Naive B cell (primary cell): ENCODE results near the gene MTR. TPM values are rescaled to one million over a fixed set of nuclear protein-coding genes. Genes with fewer than 3 reads are reported as not detected.

Experiments used
- ATAC-seq, 2 donors: fragments of 150-1000 bp; cut with Tn5 transposase; 2 replicates each; pipeline ENCODE4 v1.10.0; 2021; ENCODE audit warnings: low read depth in 2 of 2, mild to moderate bottlenecking in 2 of 2, moderate library complexity in 2 of 2
- DNase-seq: peaks from one replicate; pipeline ENCODE4 v3.0.0; 2022
- H3K27ac Mint-ChIP-seq, 6 donors: one replicate each; pipeline ENCODE4 v1.8.0; 2020 to 2022; ENCODE audit warnings: mild to moderate bottlenecking in 6 of 6, mixed read lengths in 6 of 6, moderate library complexity in 5 of 6, inconsistent platforms in 2 of 6
- H3K27me3 Mint-ChIP-seq, 3 donors: one replicate each; pipeline ENCODE4 v1.8.0; 2021 to 2022; ENCODE audit warnings: mixed read lengths in 3 of 3, mild to moderate bottlenecking in 1 of 3
- H3K36me3 Mint-ChIP-seq, 2 donors: one replicate each; pipeline ENCODE4 v1.8.0; 2020 to 2022; ENCODE audit warnings: mixed read lengths in 2 of 2, inconsistent platforms in 1 of 2, mild to moderate bottlenecking in 1 of 2
- H3K4me1 Mint-ChIP-seq, 3 donors: one replicate each; pipeline ENCODE4 v1.8.0; 2020 to 2022; ENCODE audit warnings: mixed read lengths in 3 of 3, inconsistent platforms in 1 of 3, mild to moderate bottlenecking in 1 of 3, moderate library complexity in 1 of 3
- H3K4me3 Mint-ChIP-seq, 8 donors: one replicate each; pipeline ENCODE4 v1.8.0; 2020 to 2022; ENCODE audit warnings: mild to moderate bottlenecking in 8 of 8, mixed read lengths in 8 of 8, moderate library complexity in 8 of 8, inconsistent platforms in 2 of 8
- H3K9me3 Mint-ChIP-seq, 7 donors: one replicate each; pipeline ENCODE4 v1.8.0; 2020 to 2022; ENCODE audit warnings: mixed read lengths in 7 of 7, mild to moderate bottlenecking in 5 of 7, inconsistent platforms in 2 of 7, moderate library complexity in 1 of 7
- polyA plus RNA-seq, 6 donors: library from polyadenylated mRNA; unstranded; fragments of 300-500 nt; fragmentation: Illumina TruSeq; gene quantifications; one replicate each; pipeline ENCODE4 v1.2.3, GENCODE V29; 2021; ENCODE audit warnings: low read depth in 6 of 6

MTR gene
- polyA plus RNA-seq, 6 donors from 2014 or later: 5.2 to 17.9 (median 14.7) TPM

DNA sequence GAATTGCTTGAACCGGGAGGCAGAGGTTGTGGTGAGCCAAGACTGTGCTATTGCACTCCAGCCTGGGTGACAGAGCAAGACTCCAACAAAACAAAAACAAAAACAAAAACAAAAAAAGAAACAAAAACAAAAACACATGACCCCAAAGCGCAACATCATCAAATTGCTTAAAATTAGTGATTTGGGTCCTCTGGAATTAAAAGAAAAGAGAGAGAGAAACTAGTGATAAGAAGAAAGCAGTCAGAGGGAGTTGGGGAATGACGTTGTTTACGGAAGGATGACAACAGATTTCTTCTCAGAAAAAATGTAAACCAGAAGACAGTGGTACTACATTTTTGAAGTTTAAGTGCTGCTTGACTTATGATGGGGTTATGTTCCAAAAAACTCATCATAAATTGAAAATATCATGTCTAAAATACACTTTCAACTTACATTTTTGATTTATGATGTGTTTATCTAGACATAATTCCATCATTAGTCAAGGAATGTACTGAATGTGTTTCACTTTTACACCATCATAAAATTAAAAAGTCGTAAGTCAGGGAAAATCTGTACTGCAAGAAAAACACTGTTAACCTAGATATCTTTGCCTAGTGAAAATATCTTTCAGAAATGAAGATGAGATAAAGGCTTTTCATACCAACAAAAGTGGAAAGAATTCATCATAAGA lies 121.2 kb downstream of the MTR start:
- Mint-ChIP-seq H3K36me3 (peaks cover 8 to 40% of the 10 kb centered on the region in 2 donors), H3K27ac (peak overlapping the region in 1 of 6 donors; percentile 53), H3K9me3 (peaks cover 6 to 48% (median 23%) of the 10 kb centered on the region in 7 donors), H3K4me1 (no peaks in the 10 kb centered on the region), H3K27me3 (peaks cover 0 to 7% (median 0%) of the 10 kb centered on the region in 3 donors), H3K4me3 (no peak overlapping the region)
- DNase-seq (no peak), ATAC-seq (no peak)

DNA sequence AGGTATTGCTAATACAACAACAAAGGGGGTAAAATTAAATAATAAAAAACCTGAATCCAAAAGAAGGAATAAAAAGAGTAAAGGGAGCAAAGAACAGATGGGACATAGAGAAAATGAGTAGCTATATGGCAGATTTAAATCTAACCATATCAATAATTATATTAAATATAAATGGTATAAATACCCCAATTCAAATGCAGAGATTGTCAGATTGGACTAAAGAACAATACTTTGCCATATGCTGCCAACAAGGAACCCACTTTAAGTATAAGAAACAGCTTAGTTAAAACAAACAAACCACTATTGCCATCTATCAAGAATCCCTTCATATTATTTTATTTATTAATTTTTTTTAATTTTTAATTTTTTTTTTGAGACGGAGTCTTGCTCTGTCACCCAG lies 122.4 kb downstream of the MTR start:
- Mint-ChIP-seq H3K9me3 (peaks cover 9 to 53% (median 23%) of the 10 kb centered on the region in 7 donors), H3K4me1 (no peaks in the 10 kb centered on the region), H3K4me3 (no peak overlapping the region), H3K27ac (no peak overlapping the region), H3K27me3 (peaks cover 0 to 7% (median 0%) of the 10 kb centered on the region in 3 donors), H3K36me3 (peaks cover 8 to 40% of the 10 kb centered on the region in 2 donors)
- no peak for ATAC-seq
- no peak for DNase-seq

DNA sequence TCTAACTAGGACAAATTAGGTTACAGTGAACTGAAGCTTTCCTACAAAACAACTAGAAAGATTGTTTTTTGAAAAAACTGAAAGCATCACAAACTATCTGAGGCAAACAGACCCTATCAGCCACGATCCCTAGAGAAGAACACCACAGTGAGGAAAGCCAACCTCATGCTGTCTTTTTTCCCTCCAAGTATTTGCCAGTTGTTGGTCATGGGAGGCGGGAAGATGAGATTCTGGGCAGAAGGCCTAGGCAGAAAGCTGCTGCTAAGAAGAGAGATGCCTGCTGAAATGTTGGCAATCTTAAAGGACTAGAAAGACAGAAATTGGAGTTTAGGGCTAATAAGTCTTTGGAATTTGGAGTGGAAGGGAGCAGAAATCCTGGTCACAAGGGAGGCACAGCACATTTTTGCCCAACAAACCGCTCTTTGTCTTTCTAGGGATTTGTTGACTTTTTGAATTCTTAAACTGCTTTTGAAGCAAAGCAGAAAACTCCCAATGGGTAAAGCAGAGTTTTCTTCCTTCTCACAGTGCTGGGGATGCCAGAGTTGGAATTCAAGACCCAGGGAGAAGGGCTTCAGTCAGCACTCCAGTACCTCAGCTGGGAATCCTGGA lies 125.3 kb downstream of the MTR start:
- Mint-ChIP-seq H3K9me3 (peaks cover 9 to 49% (median 20%) of the 10 kb centered on the region in 7 donors), H3K4me3 (peak overlapping the region in 1 of 8 donors; percentile 6), H3K4me1 (no peaks in the 10 kb centered on the region), H3K27ac (no peak overlapping the region), H3K36me3 (peaks cover 8 to 36% of the 10 kb centered on the region in 2 donors), H3K27me3 (peaks cover 0 to 7% (median 0%) of the 10 kb centered on the region in 3 donors)
- no peak for DNase-seq
- ATAC-seq: no peak

DNA sequence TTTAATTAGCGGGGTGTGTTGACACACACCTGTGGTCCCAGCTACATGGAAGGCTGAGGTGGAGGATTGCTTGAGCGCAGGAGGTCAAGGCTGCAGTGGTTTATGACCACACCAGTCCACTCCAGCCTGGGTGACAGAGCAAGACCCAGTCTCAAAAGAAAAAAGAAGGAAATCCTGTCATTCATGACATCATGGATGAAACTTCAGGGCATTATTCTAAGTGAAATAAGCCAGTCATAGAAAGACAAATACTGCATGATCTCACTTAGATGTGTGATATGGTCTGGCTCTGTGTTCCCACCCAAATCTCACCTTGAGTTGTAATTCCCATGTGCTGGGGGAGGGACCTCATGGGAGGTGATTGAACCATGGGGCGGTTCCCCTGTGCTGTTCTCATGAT lies 126.5 kb downstream of the MTR start:
- Mint-ChIP-seq H3K9me3 (peaks cover 8 to 48% (median 14%) of the 10 kb centered on the region in 7 donors), H3K36me3 (peaks cover 8 to 33% of the 10 kb centered on the region in 2 donors), H3K27me3 (peaks cover 0 to 7% (median 5%) of the 10 kb centered on the region in 3 donors), H3K4me1 (no peaks in the 10 kb centered on the region), H3K4me3 (no peak overlapping the region), H3K27ac (no peak overlapping the region)
- ATAC-seq (no peak), DNase-seq (no peak)

DNA sequence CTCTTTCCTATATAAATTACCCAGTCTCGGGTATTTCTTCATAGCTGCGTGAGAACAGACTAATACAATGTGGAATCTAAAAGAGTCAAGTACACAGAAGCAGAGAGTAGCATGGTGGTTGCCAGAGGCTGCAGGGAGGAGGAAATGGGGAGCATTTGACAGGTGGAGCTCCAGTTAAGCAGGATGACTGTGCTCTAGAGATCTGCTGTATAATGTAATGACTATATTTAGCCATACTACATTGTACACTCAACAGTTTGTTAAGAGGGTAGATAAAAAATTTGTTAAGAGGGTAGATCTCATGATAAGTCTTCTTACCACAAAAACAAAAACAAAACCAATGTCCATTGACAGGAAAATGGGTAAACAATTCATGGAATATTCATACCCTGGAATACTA lies 127.1 kb downstream of the MTR start:
- Mint-ChIP-seq H3K36me3 (peaks cover 4 to 28% of the 10 kb centered on the region in 2 donors), H3K4me3 (no peak overlapping the region), H3K27me3 (peaks cover 0 to 7% (median 5%) of the 10 kb centered on the region in 3 donors), H3K9me3 (peaks cover 4 to 48% (median 10%) of the 10 kb centered on the region in 7 donors), H3K4me1 (no peaks in the 10 kb centered on the region), H3K27ac (no peak overlapping the region)
- ATAC-seq (no peak), DNase-seq (no peak)

DNA sequence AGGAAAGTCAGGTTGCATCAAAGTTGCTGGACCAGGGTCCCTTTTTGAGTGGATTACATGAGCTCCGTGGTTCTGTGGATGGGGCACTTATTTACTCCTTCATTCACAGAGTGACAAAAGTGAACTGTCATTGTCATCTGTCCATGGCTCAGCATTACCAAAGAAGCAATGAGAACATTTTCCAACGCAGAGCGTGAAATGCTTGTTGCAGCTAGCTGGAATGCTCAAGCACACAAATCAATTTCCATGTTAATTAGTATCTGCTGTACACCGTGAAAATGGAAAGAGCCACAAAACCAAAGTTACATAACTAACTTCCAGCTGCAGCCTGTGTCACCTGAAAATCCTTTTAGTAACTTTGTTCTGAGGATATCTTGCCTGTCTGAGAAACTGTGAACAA lies 130.3 kb downstream of the MTR start:
- DNase-seq (no peak), ATAC-seq (no peak)
- H3K4me3 Mint-ChIP-seq: no peak overlapping the region
- H3K27ac Mint-ChIP-seq: no peak overlapping the region
- H3K27me3 Mint-ChIP-seq: peaks cover 0 to 10% (median 5%) of the 10 kb centered on the region in 3 donors
- H3K36me3 Mint-ChIP-seq: peaks cover 0 to 6% of the 10 kb centered on the region in 2 donors
- H3K4me1 Mint-ChIP-seq: no peaks in the 10 kb centered on the region
- H3K9me3 Mint-ChIP-seq: peaks cover 0 to 37% (median 7%) of the 10 kb centered on the region in 7 donors

DNA sequence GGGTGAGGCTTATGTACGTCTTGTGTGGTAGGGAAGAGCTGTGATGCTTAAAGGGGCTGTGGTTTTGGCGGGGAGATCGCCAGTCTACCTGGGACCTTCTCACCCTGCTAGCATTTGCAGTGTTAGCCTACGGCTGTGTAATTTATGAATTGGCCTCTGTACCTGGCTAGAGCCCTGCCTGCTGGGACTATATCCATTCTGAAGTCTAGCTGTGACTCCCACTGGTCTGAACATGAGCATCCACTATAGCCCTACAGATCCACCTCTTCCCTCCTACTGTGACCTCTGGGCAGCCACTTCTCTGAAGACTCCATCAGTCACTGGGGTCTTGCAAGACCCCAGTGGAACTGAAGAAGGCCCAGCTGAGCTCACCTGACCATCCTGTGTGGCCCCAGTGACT lies 135.4 kb downstream of the MTR start:
- ATAC-seq (no peak), DNase-seq (no peak)
- H3K4me1 Mint-ChIP-seq: no peaks in the 10 kb centered on the region
- H3K27me3 Mint-ChIP-seq: peaks cover 0 to 5% (median 4%) of the 10 kb centered on the region in 3 donors
- H3K4me3 Mint-ChIP-seq: no peak overlapping the region
- no peak overlapping the region for H3K27ac Mint-ChIP-seq
- peaks cover 0 to 42% (median 7%) of the 10 kb centered on the region in 7 donors for H3K9me3 Mint-ChIP-seq
- no peaks in the 10 kb centered on the region for H3K36me3 Mint-ChIP-seq

DNA sequence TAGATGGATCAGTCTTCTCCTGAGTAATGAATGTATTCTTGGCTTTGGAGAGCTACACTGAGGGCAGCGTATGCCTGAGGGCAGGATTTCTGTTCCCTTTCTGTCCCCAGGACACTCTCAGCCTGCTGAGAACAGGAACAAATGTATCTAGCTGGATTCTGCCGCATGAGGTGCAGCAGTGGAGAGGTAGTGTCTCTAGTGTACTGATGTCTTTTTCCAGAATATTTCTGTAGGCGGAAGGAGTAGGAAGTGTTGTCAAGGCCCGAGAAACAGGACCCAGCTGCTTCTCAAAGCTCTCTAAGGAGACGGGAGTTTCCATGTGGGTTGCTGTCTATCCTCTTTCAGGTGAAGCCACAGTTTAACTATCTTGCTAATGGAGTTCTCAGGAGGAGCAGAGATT lies 143.7 kb downstream of the MTR start:
- no peak overlapping the region for H3K27ac Mint-ChIP-seq
- peaks cover 2 to 14% (median 7%) of the 10 kb centered on the region in 7 donors for H3K9me3 Mint-ChIP-seq
- H3K36me3 Mint-ChIP-seq: no peaks in the 10 kb centered on the region
- DNase-seq: no peak
- no peak for ATAC-seq
- H3K4me3 Mint-ChIP-seq: no peak overlapping the region
- H3K4me1 Mint-ChIP-seq: no peaks in the 10 kb centered on the region
- H3K27me3 Mint-ChIP-seq: peaks cover 0 to 12% (median 10%) of the 10 kb centered on the region in 3 donors

DNA sequence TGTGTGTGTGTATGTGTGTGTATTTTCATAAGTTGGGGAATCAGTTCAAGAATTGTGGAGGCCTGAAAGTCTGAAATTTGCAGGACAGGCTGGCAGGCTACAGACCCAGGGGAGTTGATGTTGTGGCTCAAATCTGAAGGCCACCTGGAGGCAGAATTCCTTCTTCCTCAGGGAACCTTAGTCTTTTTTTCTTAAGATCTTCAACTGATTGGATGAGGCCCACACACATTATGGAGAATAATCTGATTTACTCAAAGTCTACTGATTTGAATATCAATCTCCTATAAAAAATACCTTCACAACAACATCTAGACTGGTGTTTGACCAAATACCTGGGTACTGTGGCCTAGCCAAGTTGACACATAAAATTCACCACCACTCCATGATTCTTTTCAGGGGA lies 147.3 kb downstream of the MTR start:
- no peak overlapping the region for H3K27ac Mint-ChIP-seq
- ATAC-seq: no peak
- peaks cover 2 to 13% (median 10%) of the 10 kb centered on the region in 7 donors for H3K9me3 Mint-ChIP-seq
- no peaks in the 10 kb centered on the region for H3K4me1 Mint-ChIP-seq
- peaks cover 0 to 19% (median 0%) of the 10 kb centered on the region in 3 donors for H3K27me3 Mint-ChIP-seq
- no peaks in the 10 kb centered on the region for H3K36me3 Mint-ChIP-seq
- no peak overlapping the region for H3K4me3 Mint-ChIP-seq
- DNase-seq: no peak

DNA sequence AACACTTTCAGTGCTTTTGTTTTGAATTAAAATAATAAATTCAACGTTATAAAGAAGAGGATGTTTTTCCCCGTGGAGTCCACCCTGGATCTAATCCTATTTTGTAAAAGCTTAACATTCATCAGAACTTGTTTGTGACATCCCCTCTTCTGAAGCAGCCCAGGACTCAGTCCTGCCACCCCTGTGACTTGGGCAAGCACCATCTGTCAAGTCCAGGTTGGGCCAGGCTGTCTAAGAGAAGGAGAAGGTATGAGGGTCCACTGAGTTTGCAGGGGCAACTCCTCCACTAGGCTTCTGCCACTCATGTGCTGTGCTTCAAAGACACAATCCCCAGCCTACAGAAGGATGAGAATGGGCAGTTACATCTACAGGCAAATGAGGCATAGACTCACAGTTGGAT lies 149.5 kb downstream of the MTR start:
- H3K27ac Mint-ChIP-seq: no peak overlapping the region
- H3K27me3 Mint-ChIP-seq: peaks cover 0 to 13% (median 6%) of the 10 kb centered on the region in 3 donors
- no peaks in the 10 kb centered on the region for H3K36me3 Mint-ChIP-seq
- peaks cover 2 to 13% (median 7%) of the 10 kb centered on the region in 7 donors for H3K9me3 Mint-ChIP-seq
- no peaks in the 10 kb centered on the region for H3K4me1 Mint-ChIP-seq
- H3K4me3 Mint-ChIP-seq: no peak overlapping the region
- ATAC-seq (no peak), DNase-seq (no peak)

DNA sequence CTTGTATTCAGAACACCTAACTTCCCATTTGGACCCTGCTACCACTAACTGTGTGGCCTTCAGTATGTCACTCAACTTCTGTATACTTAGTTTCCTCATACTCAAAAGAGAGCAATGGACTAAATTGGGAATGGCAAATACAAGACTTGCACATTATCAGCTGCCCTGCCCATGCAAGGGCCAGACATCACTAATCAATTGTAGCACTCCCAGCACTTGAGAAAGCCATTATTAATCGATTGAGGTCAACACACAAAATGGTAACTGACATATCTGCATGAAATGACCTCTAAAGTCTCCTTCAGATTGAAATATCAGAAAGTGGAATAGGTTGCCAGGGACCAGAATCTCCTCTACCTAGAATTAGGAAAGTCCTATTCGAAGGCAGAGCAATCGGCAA lies 149.9 kb downstream of the MTR start:
- Mint-ChIP-seq H3K36me3 (no peaks in the 10 kb centered on the region), H3K27me3 (peaks cover 0 to 13% (median 6%) of the 10 kb centered on the region in 3 donors), H3K27ac (no peak overlapping the region), H3K9me3 (peaks cover 2 to 13% (median 7%) of the 10 kb centered on the region in 7 donors), H3K4me3 (no peak overlapping the region), H3K4me1 (no peaks in the 10 kb centered on the region)
- DNase-seq (no peak), ATAC-seq (no peak)

DNA sequence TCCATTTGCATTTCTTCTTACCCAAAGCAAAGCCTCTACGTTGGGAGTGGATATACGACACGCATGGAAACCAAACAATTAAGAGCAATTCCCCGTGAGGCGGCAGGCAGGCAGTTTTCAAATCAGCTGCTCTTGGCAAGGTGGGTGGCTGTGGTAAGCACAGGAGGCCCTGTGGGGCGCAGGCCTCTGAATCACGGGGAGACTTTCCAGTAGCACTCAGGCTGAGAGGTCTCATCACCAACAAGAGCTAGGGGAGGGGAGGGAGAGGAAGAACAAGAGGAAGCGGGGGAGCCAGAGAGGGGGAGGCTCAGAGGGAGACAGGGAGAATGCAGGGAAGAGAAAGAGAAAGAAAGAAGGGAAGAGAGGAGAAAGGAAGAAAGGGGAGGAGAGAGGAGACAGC lies 152.7 kb downstream of the MTR start:
- Mint-ChIP-seq H3K36me3 (no peaks in the 10 kb centered on the region), H3K27me3 (peaks cover 6 to 15% (median 9%) of the 10 kb centered on the region in 3 donors), H3K4me3 (no peak overlapping the region), H3K27ac (no peak overlapping the region), H3K9me3 (peaks cover 0 to 12% (median 4%) of the 10 kb centered on the region in 7 donors), H3K4me1 (no peaks in the 10 kb centered on the region)
- DNase-seq (no peak), ATAC-seq (no peak)

DNA sequence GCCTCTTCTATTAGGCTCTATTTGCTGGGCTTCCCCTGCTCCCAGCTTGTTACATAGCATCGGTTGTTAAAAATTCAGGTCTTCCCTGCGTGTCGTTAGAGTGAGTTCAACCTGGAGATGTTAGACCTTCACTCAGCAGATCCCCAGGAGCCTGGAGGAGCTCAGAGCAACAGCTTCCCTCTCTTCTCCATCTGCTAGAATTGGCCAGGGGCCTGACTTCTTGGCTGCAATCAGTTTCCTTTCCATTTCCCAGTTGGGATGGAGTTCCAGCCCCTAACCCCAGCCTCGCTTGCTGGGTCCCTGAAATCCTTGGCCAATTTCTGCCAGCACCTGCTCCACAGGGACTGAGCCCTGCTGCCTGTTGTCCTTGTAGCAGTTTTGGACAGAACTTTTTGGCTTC lies 153.3 kb downstream of the MTR start:
- Mint-ChIP-seq H3K4me3 (no peak overlapping the region), H3K27ac (no peak overlapping the region), H3K9me3 (peaks cover 2 to 13% (median 4%) of the 10 kb centered on the region in 7 donors), H3K36me3 (peaks cover 0 to 3% of the 10 kb centered on the region in 2 donors), H3K4me1 (no peaks in the 10 kb centered on the region), H3K27me3 (peaks cover 6 to 15% (median 12%) of the 10 kb centered on the region in 3 donors)
- DNase-seq: no peak
- ATAC-seq: no peak

DNA sequence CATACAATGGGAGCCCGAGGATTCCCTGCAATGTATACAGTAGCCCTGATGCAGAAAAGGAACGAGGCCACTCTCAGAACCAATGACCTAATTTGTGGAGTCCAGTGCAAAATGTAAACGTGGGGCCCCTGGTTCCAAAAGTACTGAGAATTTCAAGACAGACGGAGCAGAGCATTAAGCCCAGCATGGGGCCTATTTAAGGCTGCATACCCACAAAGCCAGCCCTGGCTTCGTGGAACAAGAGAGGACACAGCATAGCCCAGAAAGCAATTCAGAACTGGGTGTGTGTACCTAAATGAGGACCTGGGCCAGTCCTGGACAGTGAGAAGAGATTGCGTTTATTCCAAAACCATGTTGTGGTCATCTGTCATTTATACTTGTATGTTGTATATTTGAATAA lies 153.9 kb downstream of the MTR start:
- ATAC-seq: no peak
- H3K4me1 Mint-ChIP-seq: no peaks in the 10 kb centered on the region
- peaks cover 0 to 9% of the 10 kb centered on the region in 2 donors for H3K36me3 Mint-ChIP-seq
- no peak overlapping the region for H3K27ac Mint-ChIP-seq
- peaks cover 4 to 18% (median 10%) of the 10 kb centered on the region in 7 donors for H3K9me3 Mint-ChIP-seq
- peaks cover 6 to 15% (median 14%) of the 10 kb centered on the region in 3 donors for H3K27me3 Mint-ChIP-seq
- no peak overlapping the region for H3K4me3 Mint-ChIP-seq
- no peak for DNase-seq
